Left lung (tissue), 10 donors: ENCODE data around the gene MINPP1. TPM values are rescaled to one million over a fixed set of nuclear protein-coding genes. Genes with fewer than 3 reads are reported as not detected.

Experiments
- ATAC-seq: fragments of 200-7000 bp; cut with Tn5 transposase; one replicate; pipeline ENCODE4 v1.9.1; 2020; ENCODE audit warnings: moderate library complexity
- DNase-seq, 4 donors: peaks; one replicate each; pipeline ENCODE4 v3.0.0-alpha.2; 2013 to 2020
- H3K27ac ChIP-seq, 2 donors: fragments of 200-600 bp; sonication (generic) in 1 of 2; one replicate each; pipeline versions ENCODE4 v1.5.0 to v1.8.0; 2020 to 2021
- H3K27me3 ChIP-seq, 2 donors: fragments of 200-600 bp; sonication (generic) in 1 of 2; one replicate each; pipeline versions ENCODE4 v1.5.0 to v1.8.0; 2020 to 2021
- H3K36me3 ChIP-seq, 2 donors: fragments of 200-600 bp; sonication (generic) in 1 of 2; one replicate each; pipeline versions ENCODE4 v1.5.0 to v1.8.0; 2020 to 2021
- H3K4me1 ChIP-seq, 2 donors: fragments of 200-600 bp; one replicate each; pipeline ENCODE4 v1.8.0; 2021
- H3K4me3 ChIP-seq, 2 donors: fragments of 200-600 bp; sonication (generic) in 1 of 2; one replicate each; pipeline versions ENCODE4 v1.5.0 to v1.8.0; 2020 to 2021; ENCODE audit warnings: mild to moderate bottlenecking in 1 of 2
- H3K9me3 ChIP-seq, 2 donors: fragments of 200-600 bp; sonication (generic) in 1 of 2; one replicate each; pipeline versions ENCODE4 v1.5.0 to v1.8.0; 2020 to 2021
- intact Hi-C, 2 donors: fragments of 100-400 bp; cut with DNase I; formaldehyde crosslinking; loops; one replicate each; pipeline versions ENCODE4 v1.11.2 to v1.14.2; 2022
- polyA plus RNA-seq, 6 donors: library from polyadenylated mRNA; unstranded; fragments of 120-200 nt; gene quantifications; one replicate each; pipeline ENCODE4 v1.2.1, GENCODE V29; 2013; ENCODE audit not compliant: insufficient read length in 6 of 6
- total RNA-seq, 2 donors: library from RNA; stranded (reverse); fragmentation: NEBNext Ultra II Directional; extraction: Animal tissue kit (Norgen Biotek cat#: 25700); gene quantifications; one replicate each; pipeline ENCODE4 v1.2.1, GENCODE V29; 2021
- TF ChIP-seq, protein P1 (sequence below), 2 donors: fragments of 200-600 bp; sonication (generic) in 1 of 2; IDR thresholded peaks; one replicate each; pipeline versions ENCODE4 v1.5.0 to v1.8.0; 2021; ENCODE audit warnings: antibody characterized with exemption in 2 of 2
- donor health status: DM: no; HTN: yes; CAD: no.
- donor health status: DM: no; HTN: no; CAD: no.

Gene MINPP1
- total and polyA plus RNA-seq, 8 donors = 16.8 to 50.0 (median 40.7) TPM

DNA sequence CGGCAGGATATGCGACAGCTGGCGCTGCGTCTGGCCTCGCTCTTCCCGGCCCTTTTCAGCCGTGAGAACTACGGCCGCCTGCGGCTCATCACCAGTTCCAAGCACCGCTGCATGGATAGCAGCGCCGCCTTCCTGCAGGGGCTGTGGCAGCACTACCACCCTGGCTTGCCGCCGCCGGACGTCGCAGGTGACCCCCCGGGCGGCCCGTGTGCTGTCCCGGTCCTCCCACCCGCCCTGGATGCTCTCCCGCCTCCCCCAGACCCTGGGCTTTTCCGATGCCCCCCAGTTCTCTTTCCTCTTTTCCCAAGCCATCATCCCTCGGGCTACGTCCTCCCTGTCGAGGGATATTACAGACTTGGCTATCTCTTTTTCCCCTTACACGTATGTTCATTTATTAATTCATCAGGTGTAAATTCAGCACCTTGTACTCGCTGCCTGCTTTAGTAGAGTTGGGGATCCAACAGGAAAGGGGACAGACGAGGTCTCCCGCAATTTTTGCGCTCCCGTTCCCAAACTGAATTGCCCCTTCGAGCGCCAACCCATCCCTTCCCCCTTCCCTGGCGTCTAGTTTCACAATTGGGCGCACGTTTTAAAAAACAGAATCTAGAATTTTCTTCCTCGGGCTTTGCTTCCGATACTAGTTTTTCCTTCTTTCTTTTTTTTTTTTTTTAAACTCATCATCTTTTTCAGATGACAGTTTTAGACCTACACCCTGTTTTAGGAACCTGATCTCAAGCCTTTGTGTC is 846 bp downstream of the MINPP1 start:
- TF ChIP-seq, protein P1, sequence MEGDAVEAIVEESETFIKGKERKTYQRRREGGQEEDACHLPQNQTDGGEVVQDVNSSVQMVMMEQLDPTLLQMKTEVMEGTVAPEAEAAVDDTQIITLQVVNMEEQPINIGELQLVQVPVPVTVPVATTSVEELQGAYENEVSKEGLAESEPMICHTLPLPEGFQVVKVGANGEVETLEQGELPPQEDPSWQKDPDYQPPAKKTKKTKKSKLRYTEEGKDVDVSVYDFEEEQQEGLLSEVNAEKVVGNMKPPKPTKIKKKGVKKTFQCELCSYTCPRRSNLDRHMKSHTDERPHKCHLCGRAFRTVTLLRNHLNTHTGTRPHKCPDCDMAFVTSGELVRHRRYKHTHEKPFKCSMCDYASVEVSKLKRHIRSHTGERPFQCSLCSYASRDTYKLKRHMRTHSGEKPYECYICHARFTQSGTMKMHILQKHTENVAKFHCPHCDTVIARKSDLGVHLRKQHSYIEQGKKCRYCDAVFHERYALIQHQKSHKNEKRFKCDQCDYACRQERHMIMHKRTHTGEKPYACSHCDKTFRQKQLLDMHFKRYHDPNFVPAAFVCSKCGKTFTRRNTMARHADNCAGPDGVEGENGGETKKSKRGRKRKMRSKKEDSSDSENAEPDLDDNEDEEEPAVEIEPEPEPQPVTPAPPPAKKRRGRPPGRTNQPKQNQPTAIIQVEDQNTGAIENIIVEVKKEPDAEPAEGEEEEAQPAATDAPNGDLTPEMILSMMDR (IDR thresholded peaks at IDR 0.05) = peak; percentile 18 to 36
- DNase-seq (peak; percentile 19 to 86 (median 64)), ATAC-seq (peak; percentile 93)
- Histone ChIP-seq H3K27ac (peak overlapping the region; percentile 82 to 83), H3K27me3 (peaks cover 0 to 11% of the 10 kb centered on the region in 2 donors), H3K4me3 (peak overlapping the region; percentile 71 to 94), H3K4me1 (peaks cover 10 to 26% of the 10 kb centered on the region in 2 donors), H3K36me3 (peaks cover 0 to 4% of the 10 kb centered on the region in 2 donors), H3K9me3 (no peaks in the 10 kb centered on the region)
- intact Hi-C loops = no loop called here

DNA sequence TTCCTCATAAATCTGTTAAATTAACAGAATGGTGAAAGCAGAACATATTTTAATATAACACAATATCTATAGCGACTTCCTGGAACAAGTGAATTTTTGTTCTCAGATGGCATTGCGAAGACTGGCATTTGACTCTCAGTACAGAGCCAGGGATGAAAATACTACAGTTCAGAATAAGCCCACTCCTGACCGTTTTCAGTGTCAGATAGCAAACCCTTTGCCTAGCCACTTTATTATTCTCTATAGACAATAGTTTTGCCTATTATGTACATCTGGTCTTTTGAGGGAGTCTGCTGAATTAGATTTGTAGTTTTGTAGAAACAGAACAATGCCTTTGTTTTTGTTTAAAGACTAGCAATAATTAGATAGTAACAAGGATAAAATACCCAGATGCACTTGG is 2.3 kb downstream of the MINPP1 start:
- ATAC-seq (no peak), DNase-seq (no peak)
- H3K27ac ChIP-seq = no peak overlapping the region
- peaks cover 10 to 26% of the 10 kb centered on the region in 2 donors for H3K4me1 ChIP-seq
- no peaks in the 10 kb centered on the region for H3K9me3 ChIP-seq
- TF ChIP-seq, protein P1 (IDR thresholded peaks at IDR 0.05) = no peak
- peaks cover 0 to 11% of the 10 kb centered on the region in 2 donors for H3K27me3 ChIP-seq
- H3K4me3 ChIP-seq = no peak overlapping the region
- peaks cover 0 to 12% of the 10 kb centered on the region in 2 donors for H3K36me3 ChIP-seq
- intact Hi-C loops = no loop called here

- peaks cover 0 to 11% of the 10 kb centered on the region in 2 donors for H3K27me3 ChIP-seq
- peaks cover 10 to 26% of the 10 kb centered on the region in 2 donors for H3K4me1 ChIP-seq
- TF ChIP-seq, protein P1 (IDR thresholded peaks at IDR 0.05) = no peak
- intact Hi-C loops = no loop called here
- H3K36me3 ChIP-seq = peaks cover 0 to 21% of the 10 kb centered on the region in 2 donors
- DNase-seq (no peak), ATAC-seq (no peak)
- no peak overlapping the region for H3K27ac ChIP-seq
- no peak overlapping the region for H3K4me3 ChIP-seq
- H3K9me3 ChIP-seq = no peaks in the 10 kb centered on the region
These were observed 3.3 kb downstream of the MINPP1 start for GRCh38 chr10:87507879-87508483.

- TF ChIP-seq, protein P1 (IDR thresholded peaks at IDR 0.05) = no peak
- peaks cover 0 to 30% of the 10 kb centered on the region in 2 donors for H3K36me3 ChIP-seq
- ATAC-seq (no peak), DNase-seq (no peak)
- no peaks in the 10 kb centered on the region for H3K9me3 ChIP-seq
- no peak overlapping the region for H3K27ac ChIP-seq
- H3K4me3 ChIP-seq = no peak overlapping the region
- intact Hi-C loops = no loop called here
- peaks cover 10 to 25% of the 10 kb centered on the region in 2 donors for H3K4me1 ChIP-seq
- peaks cover 0 to 11% of the 10 kb centered on the region in 2 donors for H3K27me3 ChIP-seq
These were observed 4.1 kb downstream of the MINPP1 start for GRCh38 chr10:87508837-87509236.

DNA sequence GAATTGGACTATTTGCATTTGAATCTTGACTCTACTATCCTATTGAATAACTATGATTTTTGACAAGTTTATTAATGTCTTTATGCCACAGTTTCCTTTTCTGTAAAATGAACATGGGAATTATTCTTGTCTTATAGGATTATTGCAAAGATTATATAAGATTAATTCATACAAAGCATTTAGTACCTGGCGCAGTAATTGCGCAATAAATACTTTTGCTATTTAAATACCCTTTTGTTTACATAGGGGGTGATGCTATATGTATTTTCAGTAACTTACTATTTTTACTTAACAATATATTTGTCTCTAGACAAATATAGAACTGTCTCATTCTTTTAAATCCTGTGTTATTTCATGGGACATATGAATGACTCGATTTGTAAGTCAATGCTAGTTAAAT is 5.3 kb downstream of the MINPP1 start:
- TF ChIP-seq, protein P1 (IDR thresholded peaks at IDR 0.05) = no peak
- Histone ChIP-seq H3K27ac (no peak overlapping the region), H3K36me3 (peaks cover 0 to 42% of the 10 kb centered on the region in 2 donors), H3K9me3 (no peaks in the 10 kb centered on the region), H3K27me3 (peaks cover 0 to 4% of the 10 kb centered on the region in 2 donors), H3K4me3 (no peak overlapping the region), H3K4me1 (peaks cover 10 to 21% of the 10 kb centered on the region in 2 donors)
- ATAC-seq (no peak), DNase-seq (no peak)
- intact Hi-C loops = no loop called here
